ENCODE data around the gene RPS6KB1.
"Not testable (repeated sequence)": the region's sequence is repeated elsewhere in the genome, so short reads cannot be mapped to it uniquely, and the experiment has no call there.

RPS6KB1 gene

DNA sequence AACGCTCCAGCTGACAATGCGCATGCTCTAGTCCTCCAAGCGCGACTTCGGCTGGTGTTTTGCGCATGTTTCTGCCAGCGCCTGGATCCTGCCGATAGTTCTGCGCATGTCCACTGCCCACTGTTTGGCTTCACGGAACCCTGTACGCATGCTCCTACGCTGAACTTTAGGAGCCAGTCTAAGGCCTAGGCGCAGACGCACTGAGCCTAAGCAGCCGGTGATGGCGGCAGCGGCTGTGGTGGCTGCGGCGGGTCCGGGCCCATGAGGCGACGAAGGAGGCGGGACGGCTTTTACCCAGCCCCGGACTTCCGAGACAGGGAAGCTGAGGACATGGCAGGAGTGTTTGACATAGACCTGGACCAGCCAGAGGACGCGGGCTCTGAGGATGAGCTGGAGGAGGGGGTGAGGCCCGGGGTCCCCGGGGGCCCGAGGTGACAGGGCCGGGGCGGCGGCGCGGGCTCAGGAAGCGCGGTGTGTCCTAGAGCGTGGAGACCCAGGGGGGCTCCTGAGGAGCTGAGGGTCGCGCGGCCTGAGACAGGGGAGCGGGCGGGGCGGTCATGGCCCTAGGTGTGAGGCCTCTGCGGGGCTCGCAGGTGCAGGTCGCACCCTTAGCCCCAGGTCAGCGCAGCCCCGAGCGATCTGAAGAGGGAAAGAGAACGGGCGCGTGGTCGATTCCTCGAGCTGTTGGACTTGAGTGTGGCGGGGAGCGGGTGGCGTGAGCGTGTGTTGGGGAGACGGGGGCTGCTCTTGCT lies at the start of gene RPS6KB1, which contains the start of gene TUBD1:
RPS6KB1 (plus strand) TSS at position 198 of the 752 bp plus-strand sequence; CDS start at position 262, 64 bp downstream.
TUBD1 (minus strand) TSS at position 20 of the 752 bp plus-strand sequence. CDS start 1,941 bp downstream, outside the sequence.
- peak; percentile 96 for DNase-seq (ENCODE audit: low read depth, low spot score)

DNA sequence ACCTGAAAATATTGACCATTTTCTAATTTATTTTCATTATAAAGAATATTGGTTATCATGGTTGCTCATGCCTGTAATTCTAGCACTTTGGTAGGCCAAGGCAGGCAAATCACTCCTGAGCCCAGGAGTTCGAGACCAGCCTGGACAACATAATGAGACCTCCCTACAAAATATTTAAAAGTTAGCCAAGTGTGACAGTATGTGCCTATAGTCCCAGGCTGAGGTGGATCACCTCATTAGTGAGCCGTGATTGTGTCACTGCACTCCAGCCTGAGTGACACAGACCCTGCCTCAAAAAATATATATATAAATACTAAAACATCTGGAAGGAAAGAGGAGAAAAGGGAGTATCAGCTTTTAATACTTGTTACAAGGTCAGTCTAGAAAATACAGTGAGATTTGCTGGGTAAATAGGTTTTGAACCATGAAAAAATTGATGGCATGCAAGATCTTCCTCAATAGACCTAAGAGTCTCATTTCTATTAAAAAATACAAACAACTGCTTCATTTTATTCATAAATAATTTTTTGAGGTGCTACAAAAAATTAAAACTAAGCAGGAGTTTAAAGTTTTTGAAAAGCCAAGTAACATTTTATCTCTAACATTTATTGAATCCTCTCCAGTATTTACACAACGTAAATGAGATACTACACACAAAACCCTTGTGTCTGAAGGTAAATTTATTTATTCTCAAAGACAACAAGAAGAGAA lies 47.9 kb upstream of the RPS6KB1 start:
- DNase-seq (ENCODE audit: low read depth, low spot score): no peak

DNA sequence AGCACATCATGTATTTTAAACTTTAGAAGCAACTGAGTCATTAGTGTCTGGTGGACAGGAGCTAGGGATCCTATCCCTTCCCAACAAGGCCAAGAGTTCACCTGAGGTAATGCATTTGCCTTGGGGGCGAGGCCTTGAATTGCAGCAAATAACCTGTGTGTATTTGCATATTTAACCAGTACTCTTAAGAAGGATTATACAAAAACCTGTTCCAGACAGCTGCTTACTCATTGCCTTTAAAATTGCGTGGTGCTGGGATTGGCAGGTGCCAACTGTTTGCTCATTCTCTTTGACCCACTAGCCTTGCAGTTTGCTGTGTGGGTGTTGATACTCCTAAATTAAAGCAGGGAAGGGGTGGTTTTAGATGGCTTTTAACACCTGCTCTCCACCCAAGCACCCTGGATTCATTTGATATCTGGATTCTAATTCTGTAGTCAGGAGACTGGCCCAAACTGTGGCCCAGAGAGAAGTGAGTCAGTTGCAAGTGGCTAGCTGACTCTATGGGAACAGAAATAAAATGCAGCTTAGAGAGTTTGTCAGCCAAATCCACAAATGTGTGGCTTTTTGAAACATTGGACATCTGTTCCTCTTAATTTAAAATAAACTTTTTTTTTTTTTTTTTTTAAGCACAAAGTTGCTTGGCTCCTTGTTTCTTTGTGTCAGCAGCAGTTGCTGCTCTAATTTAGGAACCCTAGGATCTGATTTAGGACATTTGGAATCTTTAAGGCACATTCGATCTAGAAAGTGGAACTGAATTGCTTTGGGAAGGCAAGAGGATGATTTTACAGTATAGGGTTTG lies 47.1 kb upstream of the RPS6KB1 start:
- DNase-seq (ENCODE audit: low read depth, low spot score): no peak

DNA sequence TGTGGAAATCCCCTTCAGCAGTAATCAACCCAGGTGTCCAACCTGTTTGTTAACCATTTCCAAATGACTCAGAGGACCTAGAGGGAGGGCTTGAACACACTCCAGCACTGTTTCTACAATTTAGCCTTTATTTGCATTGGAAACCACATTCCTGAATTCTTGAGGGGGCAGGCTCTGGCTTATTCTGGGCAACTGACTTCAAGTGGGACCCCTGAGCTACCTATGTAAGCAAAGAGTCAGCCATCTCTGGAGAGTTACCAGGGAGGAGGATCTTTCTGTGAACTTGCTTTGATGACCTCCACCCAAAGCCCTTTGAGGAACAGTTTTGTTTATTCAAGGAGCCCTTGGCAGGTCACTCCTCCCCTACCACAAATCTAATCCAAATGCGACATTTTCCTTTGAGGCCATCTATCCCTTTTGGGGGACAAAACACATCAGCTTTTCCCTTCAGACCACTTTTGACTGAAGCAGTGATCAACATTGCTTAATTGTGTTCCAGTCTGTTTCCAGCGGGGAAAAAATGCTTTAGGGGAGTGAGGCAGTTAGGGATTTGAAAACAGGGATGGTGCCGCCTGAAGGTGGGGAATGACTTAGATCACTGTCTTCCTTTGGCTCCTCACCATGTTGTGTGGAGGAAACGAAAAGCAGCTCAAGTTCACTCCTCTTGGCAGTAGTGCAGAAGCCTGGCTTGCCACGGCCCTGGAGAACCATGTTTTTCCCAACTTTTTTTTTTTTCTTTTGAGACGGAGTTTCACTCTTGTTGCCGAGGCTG lies 46.3 kb upstream of the RPS6KB1 start:
- no peak for DNase-seq (ENCODE audit: low read depth, low spot score)

DNA sequence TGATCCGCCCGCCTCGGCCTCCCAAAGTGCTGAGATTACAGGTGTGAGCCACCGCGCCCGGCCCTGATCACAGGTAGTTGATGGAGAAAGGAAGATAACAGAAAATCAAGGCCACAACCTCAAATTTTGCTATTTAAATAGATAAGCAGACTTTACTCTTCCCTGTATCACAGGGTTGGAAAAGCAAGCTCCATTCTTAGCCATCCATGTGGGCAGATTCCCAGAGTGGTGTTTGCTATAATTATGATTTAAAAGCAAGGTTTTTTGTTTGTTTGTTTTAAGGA lies 44.6 kb upstream of the RPS6KB1 start:
- DNase-seq (ENCODE audit: low read depth, low spot score): no peak

DNA sequence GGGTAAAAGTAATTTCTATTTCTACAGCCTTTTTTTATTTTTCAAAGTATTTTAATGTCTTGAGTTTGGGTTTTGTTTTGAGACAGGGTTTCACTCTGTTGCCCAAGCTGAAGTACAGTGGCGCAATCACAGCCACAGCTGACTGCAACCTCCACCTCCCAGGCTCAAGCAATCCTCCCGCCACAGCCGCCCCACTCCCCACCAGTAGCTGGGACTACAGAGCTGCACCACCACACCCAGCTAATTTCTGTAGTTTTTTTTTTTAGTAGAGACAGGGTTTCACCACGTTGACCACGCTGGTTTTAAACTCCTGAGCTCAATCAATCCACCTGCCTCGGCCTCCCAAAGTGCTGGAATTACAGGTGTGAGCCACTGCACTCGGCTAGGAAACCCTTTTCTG lies 44.1 kb upstream of the RPS6KB1 start:
- no peak for DNase-seq (ENCODE audit: low read depth, low spot score)

DNA sequence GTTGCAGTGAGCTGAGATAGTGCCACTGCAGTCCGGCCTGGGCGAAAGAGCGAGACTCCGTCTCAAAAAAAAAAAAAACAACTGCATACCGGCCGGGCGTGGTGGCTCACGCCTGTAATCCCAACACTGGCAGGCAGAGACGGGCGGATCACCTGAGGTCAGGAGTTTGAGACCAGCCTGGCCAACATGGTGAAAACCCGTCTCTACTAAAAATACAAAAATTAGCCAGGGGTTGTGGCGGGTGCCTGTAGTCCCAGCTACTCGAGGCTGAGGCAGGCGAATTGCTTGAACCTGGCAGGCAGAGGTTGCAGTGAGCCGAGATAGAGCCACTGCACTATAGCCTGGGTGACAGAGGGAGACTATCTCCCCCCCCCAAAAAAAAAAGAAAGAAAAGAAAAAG lies 42.6 kb upstream of the RPS6KB1 start:
- DNase-seq (ENCODE audit: low read depth, low spot score): not testable (repeated sequence)

DNA sequence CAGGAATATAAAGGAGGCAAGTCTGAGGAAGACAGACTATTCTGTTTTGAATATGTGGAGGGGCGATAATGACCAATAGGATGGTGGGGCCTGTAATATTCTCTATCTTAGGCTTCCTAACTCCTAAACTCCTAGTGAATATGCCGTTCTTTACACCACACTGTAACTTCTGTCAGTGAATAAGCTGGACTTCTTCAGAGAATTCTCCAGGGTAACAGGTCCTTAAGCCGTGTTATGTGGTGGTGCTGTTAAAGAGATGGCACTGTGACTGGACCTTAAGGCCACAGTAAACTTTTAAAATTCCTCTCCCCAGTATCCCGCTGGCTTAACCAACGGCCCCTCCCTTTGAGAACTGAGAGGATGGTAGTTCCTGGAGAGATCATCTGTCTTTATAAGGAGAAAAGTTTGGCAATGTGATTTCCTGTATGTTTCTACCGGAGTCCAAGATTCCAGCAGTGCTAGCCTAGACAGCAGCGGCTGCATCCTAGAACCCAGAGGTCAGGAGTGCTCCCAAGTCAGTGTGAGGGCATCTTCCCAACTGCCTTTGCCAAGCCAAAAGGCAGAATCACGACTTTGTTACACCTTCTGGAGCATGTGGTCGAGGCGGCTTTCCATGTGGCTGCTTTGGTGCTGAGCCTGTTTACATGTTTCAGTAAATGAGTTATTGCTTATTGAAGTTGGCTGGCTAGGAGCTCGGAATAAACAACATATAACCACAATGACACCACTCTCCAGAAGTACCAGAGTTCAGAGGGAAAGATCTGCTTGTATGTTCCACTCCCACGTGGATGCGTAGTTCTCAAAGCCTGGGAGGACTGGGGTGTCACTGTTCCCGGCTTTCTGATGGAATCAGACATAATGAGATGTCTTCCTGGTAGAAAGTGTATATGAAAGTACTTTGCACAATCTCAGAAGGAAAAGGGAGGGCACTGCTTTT lies 41.2 kb upstream of the RPS6KB1 start:
- no peak for DNase-seq (ENCODE audit: low read depth, low spot score)

DNA sequence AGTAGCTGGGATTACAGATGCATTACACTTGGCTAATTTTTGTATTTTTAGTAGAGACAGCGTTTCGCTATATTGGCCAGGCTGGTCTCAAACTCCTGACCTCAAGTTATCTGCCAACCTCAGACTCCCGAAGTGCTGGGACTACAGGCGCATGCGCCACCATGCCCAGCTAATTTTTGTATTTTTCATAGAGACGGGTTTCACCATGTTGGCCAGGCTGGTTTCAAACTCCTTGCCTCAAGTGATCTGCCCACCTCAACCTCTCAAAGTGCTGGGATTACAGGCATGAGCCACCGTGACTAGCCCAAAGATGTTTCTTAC lies 40.1 kb upstream of the RPS6KB1 start:
- not testable (repeated sequence) for DNase-seq (ENCODE audit: low read depth, low spot score)

DNA sequence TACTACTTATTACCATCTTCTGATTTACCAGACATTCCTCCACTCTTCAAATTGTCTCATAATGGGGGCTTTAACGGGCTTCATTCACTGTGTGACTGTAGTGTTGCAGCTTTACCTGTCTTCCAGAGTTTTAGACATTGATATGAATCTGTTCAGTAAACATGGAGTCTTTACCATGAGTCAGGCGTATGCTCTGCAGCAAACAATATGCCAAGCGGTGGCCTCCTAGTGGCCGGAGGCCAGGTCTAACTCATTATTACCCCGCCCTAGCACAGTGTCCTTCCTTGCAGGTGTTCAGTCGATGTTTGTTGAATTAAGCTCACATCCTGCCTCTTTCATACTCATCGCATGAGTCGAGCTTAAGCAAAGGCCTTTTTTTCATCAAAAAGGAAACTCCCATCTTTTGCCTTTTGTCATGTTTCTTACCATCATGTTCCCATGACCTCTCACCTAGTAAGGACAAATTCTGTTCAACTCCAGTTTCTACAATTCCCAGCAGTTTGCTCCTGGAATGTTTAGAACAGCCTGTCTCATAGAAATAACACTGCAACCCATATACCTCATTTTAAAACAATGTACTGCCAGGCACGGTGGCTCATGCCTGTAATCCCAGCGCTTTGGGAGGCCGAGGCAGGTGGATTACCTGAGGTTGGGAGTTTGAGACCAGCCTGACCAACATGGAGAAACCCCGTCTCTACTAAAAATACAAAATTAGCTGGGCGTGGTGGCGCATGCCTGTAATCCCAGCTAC lies 39.6 kb upstream of the RPS6KB1 start:
- DNase-seq (ENCODE audit: low read depth, low spot score): peak; percentile 50

DNA sequence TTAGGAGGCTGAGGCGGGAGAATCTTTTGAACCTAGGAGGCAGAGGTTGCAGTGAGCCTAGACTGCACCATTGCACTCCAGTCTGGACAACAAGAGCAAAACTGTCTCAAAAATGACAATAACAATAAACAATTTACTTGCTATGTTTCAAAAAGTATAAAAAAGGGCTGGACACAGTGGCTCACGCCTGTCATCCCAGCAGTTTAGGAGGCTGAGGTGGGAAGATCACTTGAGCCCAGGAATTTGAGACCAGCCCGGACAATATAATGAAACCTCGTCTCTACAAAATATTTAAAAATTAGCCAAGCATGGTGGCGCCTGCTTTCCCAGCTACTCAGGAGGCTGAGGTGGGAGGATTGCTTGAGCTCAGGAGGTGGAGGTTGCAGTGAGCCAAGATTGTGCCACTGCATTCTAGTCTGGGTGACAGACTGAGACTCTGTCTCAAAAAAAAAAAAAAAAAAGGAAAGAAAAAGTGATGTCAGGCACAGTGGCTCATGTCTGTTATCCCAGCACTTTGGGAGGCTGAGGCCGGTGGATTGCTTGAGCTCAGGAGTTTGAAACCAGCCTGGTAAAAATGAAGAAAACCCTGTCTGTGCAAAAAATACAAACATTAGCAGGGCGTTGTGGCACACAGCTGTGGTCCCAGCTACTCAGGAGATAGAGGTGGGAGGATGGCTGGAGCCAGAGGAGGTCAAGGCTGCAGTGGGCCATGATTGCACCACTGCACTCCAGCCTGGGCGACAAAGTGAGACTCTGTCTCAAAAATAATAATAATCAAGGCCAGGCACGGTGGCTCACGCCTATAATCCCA lies 38.8 kb upstream of the RPS6KB1 start:
- not testable (repeated sequence) for DNase-seq (ENCODE audit: low read depth, low spot score)

DNA sequence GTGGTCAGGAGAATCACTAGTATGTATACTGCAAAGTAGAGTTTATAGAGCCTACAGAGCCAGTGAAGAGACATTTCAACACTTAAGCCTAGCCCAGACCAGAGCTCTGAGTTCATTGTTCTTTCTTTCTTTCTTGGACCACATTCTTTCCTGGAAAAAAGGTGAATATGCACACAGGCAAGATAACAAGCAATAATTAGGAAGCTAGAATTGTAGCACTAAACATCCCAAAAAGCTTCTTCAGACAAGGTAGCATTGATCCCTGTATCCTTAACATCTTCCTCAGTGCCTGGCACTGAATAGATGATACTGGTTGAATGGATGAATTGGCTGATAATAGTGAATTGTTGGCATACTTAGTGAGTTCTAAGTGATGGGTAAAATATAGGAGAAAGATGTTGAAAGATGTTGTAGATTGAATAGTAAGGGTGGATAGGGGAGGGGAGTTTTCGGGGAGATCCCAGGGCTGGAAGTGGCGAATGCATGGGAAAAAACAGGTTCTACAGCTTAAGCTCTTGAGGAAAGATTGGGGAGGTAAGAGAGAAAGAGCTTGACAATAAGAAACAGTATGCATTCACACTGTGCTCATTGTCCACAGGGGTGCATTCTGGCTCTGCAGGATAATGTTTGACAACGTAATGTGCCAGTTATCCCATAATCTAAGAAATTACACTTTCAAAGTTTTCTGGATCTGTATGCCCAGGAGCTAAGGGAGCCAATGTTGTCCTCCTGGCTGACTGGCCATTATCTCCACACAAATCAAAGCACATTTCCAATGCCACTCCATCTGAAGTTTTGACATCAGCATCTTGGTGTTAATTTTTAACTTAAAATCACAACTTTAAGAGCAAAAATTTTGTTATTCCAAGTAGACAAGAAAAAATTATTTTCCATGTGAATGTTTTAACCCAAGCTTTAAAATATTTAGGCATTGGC lies 35.8 kb upstream of the RPS6KB1 start:
- DNase-seq (ENCODE audit: low read depth, low spot score): no peak

DNA sequence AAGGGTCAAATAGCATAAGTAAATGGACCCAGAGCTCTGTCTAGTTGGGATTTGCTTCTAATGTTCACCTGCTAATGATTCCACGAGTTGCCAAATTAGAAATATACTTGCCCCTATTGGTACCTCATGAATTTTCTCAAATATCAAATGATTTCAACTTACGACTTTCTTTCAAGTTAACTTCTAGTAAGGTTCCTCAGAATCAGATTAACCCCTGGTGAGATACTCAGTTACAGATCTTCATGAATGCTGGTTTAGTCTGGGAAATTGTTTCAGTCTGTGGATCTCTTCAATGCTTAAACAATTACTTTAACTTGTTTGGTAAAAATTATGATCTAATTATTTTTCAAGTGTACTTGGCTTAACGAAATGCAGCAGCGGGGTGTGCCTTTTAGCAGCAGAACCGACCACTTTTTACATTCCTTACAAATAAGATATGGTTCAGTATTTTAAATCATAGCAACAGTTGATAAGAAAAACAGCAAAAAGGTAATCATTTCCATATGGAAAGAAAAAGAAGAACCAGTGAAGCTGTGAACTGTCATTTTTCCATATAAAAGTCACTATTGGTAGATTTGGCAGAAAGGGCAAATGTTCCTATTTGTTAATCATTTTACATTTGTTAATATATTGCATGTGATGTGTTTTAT lies 34.6 kb upstream of the RPS6KB1 start:
- no peak for DNase-seq (ENCODE audit: low read depth, low spot score)

DNA sequence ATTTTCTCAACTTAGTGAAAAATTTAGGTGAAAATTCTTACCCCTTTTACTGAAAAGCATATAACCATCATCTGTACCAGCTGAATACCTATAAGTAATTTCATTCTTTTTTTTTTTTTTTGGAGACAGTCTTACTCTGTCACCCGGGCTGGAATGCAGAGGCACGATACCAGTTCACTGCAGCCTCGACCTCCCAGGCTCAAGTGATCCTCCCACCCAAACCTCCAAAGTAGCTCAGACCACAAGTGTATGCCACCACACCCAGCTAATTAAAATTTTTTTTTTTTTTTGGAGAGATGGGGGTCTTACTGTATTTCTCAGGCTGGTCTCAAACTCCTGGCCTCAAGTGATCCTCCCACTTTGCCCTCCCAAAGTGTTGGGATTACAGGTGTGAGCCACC lies 34.0 kb upstream of the RPS6KB1 start:
- DNase-seq (ENCODE audit: low read depth, low spot score): no peak

DNA sequence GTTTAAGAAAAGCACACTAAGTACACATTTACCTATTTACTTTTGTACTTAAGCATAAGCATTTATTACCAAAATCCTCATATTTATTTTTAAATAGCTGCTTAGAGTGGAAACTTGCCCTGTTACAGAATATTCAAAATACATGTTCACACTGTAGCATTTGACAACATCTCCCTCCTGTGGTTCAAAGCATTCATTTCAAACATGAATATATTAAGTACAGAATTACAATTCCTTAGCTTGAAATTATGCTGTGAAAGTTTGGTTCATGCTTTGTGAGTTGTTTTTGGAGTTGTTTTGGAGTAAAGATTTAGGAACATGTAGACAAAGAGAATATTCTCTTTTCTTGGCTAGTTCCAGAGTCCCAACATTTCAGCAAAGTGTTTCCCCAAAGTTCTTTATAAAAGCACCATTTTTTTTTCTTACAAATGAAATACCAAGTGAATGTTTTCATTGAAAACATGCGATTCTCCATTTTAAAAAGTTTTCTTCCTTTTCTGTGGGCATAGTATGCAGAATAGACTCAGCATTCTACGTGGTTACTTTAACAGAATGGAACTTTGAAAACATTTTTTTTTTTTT lies 33.4 kb upstream of the RPS6KB1 start:
- no peak for DNase-seq (ENCODE audit: low read depth, low spot score)

DNA sequence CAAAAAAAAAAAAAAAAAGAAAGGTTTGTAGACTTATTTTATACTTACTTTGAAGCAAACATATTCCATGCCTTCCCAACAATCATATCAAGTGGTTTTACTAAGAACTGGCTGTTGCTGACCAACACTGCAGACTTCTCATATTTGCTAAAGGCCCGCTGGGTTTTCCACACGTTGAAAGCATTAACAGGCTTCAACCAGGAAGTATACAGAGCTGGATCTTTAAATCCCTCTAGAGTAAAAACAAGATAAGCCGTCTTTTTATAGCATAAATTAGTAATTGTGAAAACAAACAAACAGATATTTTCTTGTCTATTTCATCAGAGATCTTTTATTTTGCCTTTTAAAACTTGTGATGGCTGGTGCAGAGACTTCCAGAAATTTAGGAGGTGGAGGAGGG lies 29.3 kb upstream of the RPS6KB1 start:
- DNase-seq (ENCODE audit: low read depth, low spot score): no peak

DNA sequence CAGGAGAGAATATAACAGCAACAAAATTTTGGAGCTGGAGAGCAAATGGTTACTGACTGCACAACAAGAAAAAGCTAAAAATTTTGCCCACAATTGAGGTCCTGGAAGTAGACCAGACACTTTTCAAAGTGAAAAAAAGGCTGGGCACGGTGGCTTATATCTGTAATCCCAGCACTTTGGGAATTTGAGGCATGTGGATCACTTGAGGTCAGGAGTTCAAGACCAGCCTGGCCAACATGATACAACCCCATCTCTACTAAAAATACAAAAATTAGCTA lies 23.0 kb upstream of the RPS6KB1 start:
- DNase-seq (ENCODE audit: low read depth, low spot score): no peak
